RWPE2 (cell line): Measurements from ENCODE around the gene DBP.

Experiments used
- ATAC-seq: fragments of 200-7000 bp; cut with Tn5 transposase; 3 replicates; pipeline ENCODE4 v1.9.1; 2021; ENCODE audit warnings: low read depth
- DNase-seq: peaks from one replicate; pipeline ENCODE4 v3.0.0-alpha.2; 2020; ENCODE audit warnings: low spot score
- H3K27ac ChIP-seq: fragments of 450-650 bp; 2 replicates; pipeline ENCODE4 v1.5.1; 2017; ENCODE audit warnings: mild to moderate bottlenecking; ENCODE audit not compliant: poor library complexity, severe bottlenecking
- H3K27me3 ChIP-seq: fragments of 250-450 bp; sonication (Bioruptor Pico); 2 replicates; pipeline ENCODE4 v1.5.1; 2021; ENCODE audit warnings: mild to moderate bottlenecking, moderate library complexity; ENCODE audit not compliant: insufficient read depth, poor library complexity, severe bottlenecking
- H3K36me3 ChIP-seq: fragments of 250-450 bp; sonication (Bioruptor Pico); 2 replicates; pipeline ENCODE4 v1.5.1; 2020; ENCODE audit warnings: low read depth, mild to moderate bottlenecking, moderate library complexity
- H3K4me1 ChIP-seq: fragments of 250-450 bp; sonication (Bioruptor Pico); 2 replicates; pipeline ENCODE4 v1.5.1; 2021; ENCODE audit warnings: mild to moderate bottlenecking, moderate library complexity; ENCODE audit not compliant: insufficient read depth, poor library complexity, severe bottlenecking
- H3K4me3 ChIP-seq: fragments of 250-450 bp; sonication (Bioruptor Pico); 2 replicates; pipeline ENCODE4 v1.5.1; 2021; ENCODE audit warnings: mild to moderate bottlenecking, moderate library complexity; ENCODE audit not compliant: severe bottlenecking
- H3K9me3 ChIP-seq: fragments of 250-450 bp; sonication (Bioruptor Pico); 2 replicates; pipeline ENCODE4 v1.5.1; 2021; ENCODE audit warnings: mild to moderate bottlenecking, moderate library complexity; ENCODE audit not compliant: severe bottlenecking
- TF ChIP-seq, protein P1 (sequence below): fragments of 450-650 bp; IDR thresholded peaks from one replicate; pipeline ENCODE4 v1.5.1; 2017; ENCODE audit warnings: mild to moderate bottlenecking, moderate library complexity; ENCODE audit not compliant: poor library complexity, severe bottlenecking

Gene DBP

DNA sequence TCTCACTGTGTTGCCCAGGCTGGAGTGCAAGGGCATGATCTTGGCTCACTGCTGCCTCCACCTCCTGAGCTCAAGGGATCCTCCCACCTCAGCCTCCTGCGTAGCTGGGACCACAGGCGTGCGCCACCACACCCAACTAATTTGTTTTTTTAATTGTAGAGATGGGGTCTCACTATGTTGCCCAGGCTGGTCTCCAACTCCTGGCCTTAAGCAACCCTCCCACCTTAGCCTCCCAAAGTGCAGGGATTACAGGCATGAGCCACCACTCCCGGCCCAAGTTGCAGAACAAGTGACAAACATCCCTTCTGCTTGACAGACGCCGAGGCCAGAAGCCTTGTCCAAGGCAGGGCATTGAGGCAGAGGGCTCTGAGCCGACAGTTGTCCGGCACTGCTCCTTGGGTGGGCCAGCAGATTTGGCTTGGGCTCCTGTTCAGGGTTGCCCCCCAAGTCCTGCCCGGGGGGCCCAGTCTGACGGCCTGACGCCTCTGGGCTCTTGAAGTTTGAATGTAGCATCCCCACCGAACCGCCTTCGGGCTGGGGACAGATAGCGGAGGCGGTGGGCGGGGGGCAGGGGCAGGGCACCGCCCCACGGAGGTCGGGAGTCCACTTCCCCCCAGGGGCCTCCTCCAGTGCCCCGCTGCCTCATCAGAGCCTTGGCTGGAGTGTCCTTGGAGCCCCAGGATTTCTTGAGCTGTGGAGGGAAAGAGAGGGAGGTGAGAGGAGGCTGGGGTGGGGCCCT lies 36.3 kb downstream of the DBP start:
- Histone ChIP-seq H3K4me1 (no peaks in the 10 kb centered on the region), H3K4me3 (no peak overlapping the region), H3K9me3 (no peaks in the 10 kb centered on the region), H3K27ac (no peak overlapping the region), H3K27me3 (no peaks in the 10 kb centered on the region), H3K36me3 (no peaks in the 10 kb centered on the region)
- DNase-seq = no peak
- no peak for ATAC-seq
- TF ChIP-seq, protein P1, sequence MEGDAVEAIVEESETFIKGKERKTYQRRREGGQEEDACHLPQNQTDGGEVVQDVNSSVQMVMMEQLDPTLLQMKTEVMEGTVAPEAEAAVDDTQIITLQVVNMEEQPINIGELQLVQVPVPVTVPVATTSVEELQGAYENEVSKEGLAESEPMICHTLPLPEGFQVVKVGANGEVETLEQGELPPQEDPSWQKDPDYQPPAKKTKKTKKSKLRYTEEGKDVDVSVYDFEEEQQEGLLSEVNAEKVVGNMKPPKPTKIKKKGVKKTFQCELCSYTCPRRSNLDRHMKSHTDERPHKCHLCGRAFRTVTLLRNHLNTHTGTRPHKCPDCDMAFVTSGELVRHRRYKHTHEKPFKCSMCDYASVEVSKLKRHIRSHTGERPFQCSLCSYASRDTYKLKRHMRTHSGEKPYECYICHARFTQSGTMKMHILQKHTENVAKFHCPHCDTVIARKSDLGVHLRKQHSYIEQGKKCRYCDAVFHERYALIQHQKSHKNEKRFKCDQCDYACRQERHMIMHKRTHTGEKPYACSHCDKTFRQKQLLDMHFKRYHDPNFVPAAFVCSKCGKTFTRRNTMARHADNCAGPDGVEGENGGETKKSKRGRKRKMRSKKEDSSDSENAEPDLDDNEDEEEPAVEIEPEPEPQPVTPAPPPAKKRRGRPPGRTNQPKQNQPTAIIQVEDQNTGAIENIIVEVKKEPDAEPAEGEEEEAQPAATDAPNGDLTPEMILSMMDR = no peak

GRCh38 chr19:48598996-48599700 lies 38.0 kb downstream of the DBP start:
- DNase-seq (no peak), ATAC-seq (no peak)
- Histone ChIP-seq H3K9me3 (no peaks in the 10 kb centered on the region), H3K36me3 (no peaks in the 10 kb centered on the region), H3K27ac (no peak overlapping the region), H3K4me3 (no peak overlapping the region), H3K27me3 (no peaks in the 10 kb centered on the region), H3K4me1 (no peaks in the 10 kb centered on the region)
- TF ChIP-seq, protein P1 = no peak

DNA sequence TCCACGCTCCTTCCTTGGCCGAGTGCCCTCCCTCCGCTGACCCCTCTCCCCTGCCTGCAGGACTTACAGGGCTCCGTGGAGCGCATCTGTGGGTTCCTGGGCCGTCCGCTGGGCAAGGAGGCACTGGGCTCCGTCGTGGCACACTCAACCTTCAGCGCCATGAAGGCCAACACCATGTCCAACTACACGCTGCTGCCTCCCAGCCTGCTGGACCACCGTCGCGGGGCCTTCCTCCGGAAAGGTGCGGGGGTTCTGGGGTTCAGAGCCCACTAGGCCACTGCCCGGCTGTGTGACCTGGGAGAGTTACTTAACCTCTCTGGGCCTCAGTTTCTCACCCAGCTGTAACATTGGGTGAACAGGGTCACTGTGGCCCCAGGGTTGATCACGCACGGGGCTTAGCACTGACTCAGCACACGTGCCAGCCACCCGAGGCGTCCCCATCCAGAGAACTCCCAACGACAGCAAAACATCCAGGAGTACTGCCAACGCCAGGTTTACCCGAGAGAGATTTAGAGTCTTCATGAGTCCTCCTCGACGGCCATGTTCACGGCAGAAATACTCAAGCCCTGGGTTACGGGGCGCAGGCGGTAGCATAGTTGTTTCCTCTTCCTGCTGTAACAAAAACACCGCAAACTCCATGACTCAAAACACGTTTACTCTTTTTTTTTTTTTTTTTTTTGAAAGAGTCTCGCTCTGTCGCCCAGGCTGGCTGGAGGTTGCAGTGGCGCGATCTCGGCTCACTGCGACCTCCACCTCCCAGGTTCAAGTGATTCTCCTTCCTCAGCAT lies 40.3 kb downstream of the DBP start:
- H3K27me3 ChIP-seq = no peaks in the 10 kb centered on the region
- H3K4me3 ChIP-seq = no peak overlapping the region
- TF ChIP-seq, protein P1 = no peak
- H3K4me1 ChIP-seq = no peaks in the 10 kb centered on the region
- DNase-seq (no peak), ATAC-seq (no peak)
- H3K36me3 ChIP-seq = no peaks in the 10 kb centered on the region
- H3K9me3 ChIP-seq = no peaks in the 10 kb centered on the region
- no peak overlapping the region for H3K27ac ChIP-seq

DNA sequence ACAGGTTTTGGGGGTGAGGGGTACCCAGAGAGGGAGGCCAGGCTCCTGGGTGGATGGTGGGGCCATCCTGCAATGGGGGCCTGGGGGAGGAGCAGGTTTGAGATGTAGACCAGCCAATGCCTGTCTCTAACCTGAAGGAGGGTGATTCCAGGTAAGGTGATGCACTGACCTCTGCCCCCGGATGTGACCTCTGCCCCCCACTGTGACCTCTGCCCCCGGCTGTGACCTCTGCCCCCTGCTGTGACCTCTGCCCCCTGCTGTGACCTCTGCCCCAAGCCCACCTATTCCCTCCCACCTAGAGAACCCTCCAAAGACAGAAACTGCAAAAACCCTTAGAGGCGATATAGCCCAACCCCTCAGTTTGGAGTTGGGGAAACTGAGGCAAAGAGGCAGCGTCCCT lies 40.9 kb downstream of the DBP start:
- H3K36me3 ChIP-seq = no peaks in the 10 kb centered on the region
- no peaks in the 10 kb centered on the region for H3K4me1 ChIP-seq
- TF ChIP-seq, protein P1 = no peak
- H3K27ac ChIP-seq = no peak overlapping the region
- no peak overlapping the region for H3K4me3 ChIP-seq
- H3K9me3 ChIP-seq = no peaks in the 10 kb centered on the region
- H3K27me3 ChIP-seq = no peaks in the 10 kb centered on the region
- ATAC-seq (no peak), DNase-seq (no peak)
